H1 (cell line): ENCODE measurements around the gene SNX30. TPM values are rescaled to one million over a fixed set of nuclear protein-coding genes. Genes with fewer than 3 reads are reported as not detected.

ENCODE experiments used
- CTCF ChIA-PET: fragments of 300-600 bp; sonication (Branson Sonifier 250); formaldehyde crosslinking; loops from one replicate; lab custom pipeline; 2021; ENCODE audit not compliant: partially characterized antibody; lab: Charles Lee
- POLR2A ChIA-PET: fragments of 300-600 bp; sonication (Branson Sonifier 250); formaldehyde crosslinking; loops from one replicate; lab custom pipeline; 2021; ENCODE audit warnings: inconsistent platforms; ENCODE audit not compliant: partially characterized antibody; lab: Charles Lee
- DNase-seq, 2 experiments: peaks; one replicate each; pipeline versions ENCODE4 v3.0.0 to v3.0.0-alpha.2; 2010 to 2022; ENCODE audit warnings: low spot score in 2 of 2, low read depth in 1 of 2, mixed read lengths in 1 of 2
- FAIRE-seq: peaks from 2 replicates; lab custom pipeline; 2011; peaks lifted over from hg19 to GRCh38; lab: Jason Lieb, UNC
- H2AFZ ChIP-seq: 2 replicates; pipeline ENCODE4 v1.8.1; 2012; ENCODE audit warnings: low read length, inconsistent platforms
- H2AK5ac ChIP-seq: 2 replicates; pipeline ENCODE4 v1.6.1; 2013; ENCODE audit warnings: low read depth, low read length
- H2BK120ac ChIP-seq: replicated peaks from 2 replicates; pipeline ENCODE3; 2013; ENCODE audit warnings: low read depth, low read length, inconsistent platforms
- H2BK12ac ChIP-seq: 2 replicates; pipeline ENCODE4 v1.6.1; 2013; ENCODE audit warnings: low read depth, low read length
- H2BK15ac ChIP-seq: 2 replicates; pipeline ENCODE4 v1.6.1; 2013; ENCODE audit warnings: low read length
- H2BK20ac ChIP-seq: 2 replicates; pipeline ENCODE4 v1.6.1; 2013; ENCODE audit warnings: low read length
- H2BK5ac ChIP-seq: 2 replicates; pipeline ENCODE4 v1.6.1; 2013; ENCODE audit warnings: low read depth, low read length
- H3K14ac ChIP-seq: 2 replicates; pipeline ENCODE4 v1.6.1; 2013; ENCODE audit warnings: inconsistent platforms; ENCODE audit not compliant: insufficient read length
- H3K18ac ChIP-seq: 2 replicates; pipeline ENCODE4 v1.6.1; 2013; ENCODE audit warnings: low read length; ENCODE audit errors: extremely low read depth
- H3K23ac ChIP-seq: 2 replicates; pipeline ENCODE4 v1.6.1; 2013; ENCODE audit warnings: inconsistent platforms; ENCODE audit not compliant: insufficient read length
- H3K23me2 ChIP-seq: 2 replicates; pipeline ENCODE4 v1.6.1; 2013; ENCODE audit warnings: low read depth, low read length
- H3K27ac ChIP-seq: 2 replicates; pipeline ENCODE4 v1.6.1; 2011; ENCODE audit warnings: low read depth, low read length, inconsistent platforms
- H3K27me3 ChIP-seq, 4 experiments: replicated peaks in 1 of 4; 1 replicate in 1 of 4; 2 replicates in 3 of 4; pipeline versions ENCODE4 v1.6.1 to v1.8.1; 2011 to 2013; ENCODE audit warnings: low read length in 3 of 4, mild to moderate bottlenecking in 3 of 4, inconsistent platforms in 2 of 4, mixed read lengths in 2 of 4, moderate library complexity in 1 of 4; ENCODE audit not compliant: control insufficient read depth in 3 of 4, insufficient read depth in 3 of 4; ENCODE audit errors: extremely low read depth in 1 of 4
- H3K36me3 ChIP-seq, 4 experiments: 2 replicates each; pipeline versions ENCODE4 v1.6.1 to v1.8.1; 2011 to 2013; ENCODE audit warnings: mild to moderate bottlenecking in 4 of 4, low read length in 3 of 4, moderate library complexity in 2 of 4, control low read depth in 1 of 4, inconsistent platforms in 1 of 4; ENCODE audit not compliant: insufficient read depth in 4 of 4, control insufficient read depth in 2 of 4
- H3K4ac ChIP-seq: replicated peaks from 2 replicates; pipeline ENCODE3; 2013; ENCODE audit warnings: low read length, low read depth, mixed read lengths, inconsistent platforms; ENCODE audit not compliant: insufficient read length
- H3K4me1 ChIP-seq, 4 experiments: replicated peaks in 1 of 4; 1 replicate in 1 of 4; 2 replicates in 3 of 4; pipeline versions ENCODE4 v1.6.1 to v1.8.1; 2011 to 2013; ENCODE audit warnings: low read length in 3 of 4, inconsistent platforms in 2 of 4, mixed read lengths in 1 of 4; ENCODE audit not compliant: insufficient read depth in 4 of 4, control insufficient read depth in 3 of 4
- H3K4me2 ChIP-seq, 2 experiments: 2 replicates each; pipeline versions ENCODE4 v1.6.1 to v1.8.1; 2011 to 2013; ENCODE audit warnings: low read depth in 2 of 2, low read length in 2 of 2, control low read depth in 1 of 2, inconsistent platforms in 1 of 2, mild to moderate bottlenecking in 1 of 2; ENCODE audit not compliant: insufficient read depth in 1 of 2
- H3K4me3 ChIP-seq, 4 experiments: fragments of 200-600, 300-600 bp in 1 of 4; sonication (generic), shearing (Covaris generic), sonication (Bioruptor Twin) in 1 of 4; 2 replicates each; pipeline versions ENCODE4 v1.5.1 to v1.8.1; 2011 to 2016; ENCODE audit warnings: low read length in 4 of 4, low read depth in 3 of 4, control low read depth in 2 of 4, inconsistent platforms in 2 of 4, mild to moderate bottlenecking in 2 of 4, mixed read lengths in 1 of 4, moderate library complexity in 1 of 4; ENCODE audit not compliant: insufficient read depth in 2 of 4; ENCODE audit errors: extremely low read depth in 1 of 4
- H3K56ac ChIP-seq: replicated peaks from 2 replicates; pipeline ENCODE3; 2013; ENCODE audit warnings: low read depth, mild to moderate bottlenecking, mixed read lengths, low read length, inconsistent platforms; ENCODE audit not compliant: insufficient read length
- H3K79me1 ChIP-seq: 2 replicates; pipeline ENCODE4 v1.6.1; 2013; ENCODE audit warnings: low read depth, low read length, control low read depth
- H3K79me2 ChIP-seq, 2 experiments: 2 replicates each; pipeline versions ENCODE4 v1.6.1 to v1.8.1; 2012 to 2013; ENCODE audit warnings: low read length in 2 of 2, mild to moderate bottlenecking in 2 of 2, inconsistent platforms in 1 of 2; ENCODE audit not compliant: insufficient read depth in 2 of 2, control insufficient read depth in 1 of 2
- H3K9ac ChIP-seq, 4 experiments: replicated peaks in 1 of 4; 1 replicate in 1 of 4; 2 replicates in 3 of 4; pipeline versions ENCODE4 v1.6.1 to v1.8.1; 2011 to 2013; ENCODE audit warnings: low read depth in 3 of 4, low read length in 3 of 4, control low read depth in 2 of 4, mild to moderate bottlenecking in 2 of 4, moderate library complexity in 2 of 4, inconsistent platforms in 1 of 4; ENCODE audit errors: extremely low read depth in 1 of 4
- H3K9me3 ChIP-seq, 2 experiments: 2 replicates each; pipeline versions ENCODE4 v1.6.1 to v1.8.1; 2012 to 2013; ENCODE audit warnings: mild to moderate bottlenecking in 2 of 2, moderate library complexity in 2 of 2, control low read depth in 1 of 2, inconsistent platforms in 1 of 2, low read depth in 1 of 2, low read length in 1 of 2, mixed read lengths in 1 of 2; ENCODE audit not compliant: insufficient read depth in 2 of 2
- H4K20me1 ChIP-seq, 2 experiments: replicated peaks in 1 of 2; 2 replicates each; pipeline versions ENCODE3 to v1.8.1; 2011 to 2013; ENCODE audit warnings: inconsistent platforms in 2 of 2, low read length in 2 of 2, mild to moderate bottlenecking in 1 of 2; ENCODE audit not compliant: insufficient read depth in 2 of 2, control insufficient read depth in 1 of 2
- H4K5ac ChIP-seq: 2 replicates; pipeline ENCODE4 v1.6.1; 2013; ENCODE audit warnings: low read length, low read depth, mixed read lengths, inconsistent platforms; ENCODE audit not compliant: insufficient read length
- H4K8ac ChIP-seq: 2 replicates; pipeline ENCODE4 v1.8.0; 2013; ENCODE audit warnings: mild to moderate bottlenecking, moderate library complexity, low read length, inconsistent platforms; ENCODE audit not compliant: insufficient read depth; ENCODE audit errors: extremely low read depth
- H4K91ac ChIP-seq: replicated peaks from 2 replicates; pipeline ENCODE3; 2013; ENCODE audit warnings: low read length, mixed read lengths, inconsistent platforms; ENCODE audit not compliant: insufficient read length
- BRCA1 ChIP-seq: IDR thresholded peaks from 2 replicates; pipeline ENCODE4 v1.6.1; 2012; ENCODE audit warnings: low read depth, low read length, improper control_type of control experiment
- EGR1 ChIP-seq: IDR thresholded peaks from 2 replicates; pipeline ENCODE4 v1.6.1; 2011; ENCODE audit warnings: low read depth, low read length, borderline replicate concordance
- PHF8 ChIP-seq: fragments of 200-600 bp; sonication (generic); conservative IDR thresholded peaks from 2 replicates; pipeline ENCODE4 v1.7.1; 2012; ENCODE audit warnings: low read depth, mild to moderate bottlenecking, inconsistent platforms, low read length, moderate library complexity
- SIRT6 ChIP-seq: IDR thresholded peaks from one replicate; pipeline ENCODE4 v1.7.1; 2012; ENCODE audit warnings: low read length, inconsistent platforms
- SRF ChIP-seq: IDR thresholded peaks from 2 replicates; pipeline ENCODE4 v1.6.1; 2011; ENCODE audit warnings: mild to moderate bottlenecking, low read depth, low read length, moderate library complexity
- TEAD4 ChIP-seq: IDR thresholded peaks from 2 replicates; pipeline ENCODE4 v1.6.1; 2012; ENCODE audit warnings: low read depth, low read length, inconsistent platforms, mixed read lengths
- USF2 ChIP-seq: IDR thresholded peaks from 2 replicates; pipeline ENCODE4 v1.6.1; 2011; ENCODE audit warnings: low read length, improper control_type of control experiment
- ZNF274 ChIP-seq: IDR thresholded peaks from 2 replicates; pipeline ENCODE4 v1.7.0; 2012; ENCODE audit warnings: low read length, borderline replicate concordance; ENCODE audit errors: extremely low read depth
- WGBS, 2 experiments: shearing (Covaris generic) in 1 of 2; methylation state at CpG; one replicate each; pipeline versions ENCODE4 v1.1.6 to v1.1.7; 2013 to 2015; ENCODE audit warnings: low lambda C conversion rate in 2 of 2, mixed read lengths in 2 of 2, inconsistent platforms in 1 of 2, low coverage in 1 of 2, missing lambda C conversion rate in 1 of 2; ENCODE audit not compliant: insufficient replicate concordance in 2 of 2, insufficient coverage in 1 of 2, insufficient read length in 1 of 2; ENCODE audit errors: extremely low coverage in 1 of 2, missing lambda C conversion rate in 1 of 2; 5-methylcytosine and 5-hydroxymethylcytosine counted together
- polyA plus RNA-seq, 7 experiments: library from polyadenylated mRNA; depleted of rRNA in 3 of 7; stranded (reverse) in 5 of 7; unstranded in 2 of 7; fragments of >200 nt in 5 of 7; fragments of 200-250 nt in 2 of 7; gene quantifications; 1 replicate in 5 of 7; 2 replicates in 1 of 7; 4 replicates in 1 of 7; pipeline versions ENCODE4 v1.2.1 to v1.2.3, GENCODE V29; 2011 to 2013; ENCODE audit warnings: missing spikeins in 2 of 7, mixed read lengths in 2 of 7
- total RNA-seq: library from RNA; stranded (reverse); fragmentation: NEBNext Ultra II Directional; extraction: Animal tissue kit (Norgen Biotek cat#: 25700); gene quantifications from 2 replicates; pipeline ENCODE4 v1.2.1, GENCODE V29; 2021

Gene SNX30
- total and polyA plus RNA-seq, 2 of the 8 experiments (the other 6 are each of a cell fraction or from before 2014, with no cell fraction given), result 4.0 to 12.2 TPM

DNA sequence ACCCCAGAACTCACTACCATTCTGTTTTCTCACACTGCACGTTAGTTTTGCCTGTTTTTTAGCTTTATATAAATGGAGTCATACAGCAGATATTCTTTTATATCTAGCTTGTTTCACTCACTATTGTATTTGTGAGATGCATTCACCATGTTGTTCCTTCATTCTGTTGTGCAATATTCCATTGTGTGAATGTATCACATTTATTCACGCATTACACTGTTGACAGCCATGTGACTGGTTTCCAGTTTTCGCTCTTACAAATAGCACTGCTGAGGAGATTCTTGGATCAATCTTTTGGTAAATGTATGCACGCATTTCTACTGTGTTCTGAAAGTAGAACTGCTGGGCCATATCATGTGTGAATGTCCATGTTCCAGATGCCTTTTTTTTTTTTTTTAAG, 6.4 kb upstream of the SNX30 start:
- H4K8ac ChIP-seq, result no peak overlapping the region
- no peaks in the 10 kb centered on the region for H3K79me2 ChIP-seq
- no peak overlapping the region for H3K14ac ChIP-seq
- H2AFZ ChIP-seq, result no peak overlapping the region
- no peak overlapping the region for H4K5ac ChIP-seq
- H2BK20ac ChIP-seq, result no peak overlapping the region
- WGBS, 2 experiments, result 85% methylated on average over 4 of the region's 4 CpGs; no CpG with 5 or more reads in 1 of the 2 experiments
- H3K27ac ChIP-seq, result no peak overlapping the region
- peaks cover 0 to 4% (median 0%) of the 10 kb centered on the region in 4 experiments; a peak in 2 of 7 replicates for H3K4me1 ChIP-seq
- H3K9ac ChIP-seq, result no peak overlapping the region
- TF ChIP-seq BRCA1 (no peak), USF2 (no peak), EGR1 (no peak), ZNF274 (no peak), TEAD4 (no peak), SIRT6 (no peak), PHF8 (no peak), SRF (no peak)
- H4K20me1 ChIP-seq, result no peaks in the 10 kb centered on the region
- no peak overlapping the region for H2BK5ac ChIP-seq
- H3K4ac ChIP-seq, result no peak overlapping the region
- no peak overlapping the region for H2BK120ac ChIP-seq
- H3K4me3 ChIP-seq, result no peak overlapping the region
- DNase-seq (no peak), FAIRE-seq (no peak)
- H3K9me3 ChIP-seq, result no peaks in the 10 kb centered on the region
- ChIA-PET CTCF (interaction anchor here (0.9 to 1.5 kb wide), 2 partner anchors 9 to 49 kb away, joined by 3 read pairs; no protein-coding TSS in a partner anchor), POLR2A (interaction anchor here (2.2 kb wide), 1 partner anchor 26 kb away, joined by 5 read pairs; the partner anchor contains the start of gene INIP)
- H2BK12ac ChIP-seq, result no peak overlapping the region
- no peak overlapping the region for H2AK5ac ChIP-seq
- no peaks in the 10 kb centered on the region for H3K36me3 ChIP-seq
- no peaks in the 10 kb centered on the region for H3K23me2 ChIP-seq
- H3K27me3 ChIP-seq, result no peaks in the 10 kb centered on the region
- no peak overlapping the region for H2BK15ac ChIP-seq
- no peak overlapping the region for H3K4me2 ChIP-seq
- no peak overlapping the region for H3K18ac ChIP-seq
- no peak overlapping the region for H3K23ac ChIP-seq
- no peaks in the 10 kb centered on the region for H3K79me1 ChIP-seq
- no peak overlapping the region for H3K56ac ChIP-seq
- H4K91ac ChIP-seq, result no peak overlapping the region
